OCI-LY3 (cell line): ENCODE measurements around the gene SERPINB1.

Experiments used
- H2AFZ ChIP-seq: fragments of 200-600, 300-600 bp; shearing (Covaris generic); 2 replicates; pipeline ENCODE4 v1.6.0; 2014; ENCODE audit warnings: antibody characterized with exemption, low read depth, low read length
- H3K27ac ChIP-seq: fragments of 200-600, 300-600 bp; sonication (generic); 2 replicates; pipeline ENCODE4 v1.5.1; 2014; ENCODE audit warnings: mild to moderate bottlenecking, low read length, moderate library complexity, mixed read lengths
- H3K27me3 ChIP-seq: fragments of 200-600, 300-600 bp; sonication (generic); 2 replicates; pipeline ENCODE4 v1.6.1; 2014; ENCODE audit warnings: low read depth, low read length, mixed read lengths
- H3K36me3 ChIP-seq: fragments of 200-600, 300-600 bp; sonication (generic); replicated peaks from 2 replicates; pipeline ENCODE3; 2014; ENCODE audit warnings: low read depth, low read length, mixed read lengths
- H3K4me1 ChIP-seq: fragments of 300-600, 200-600 bp; sonication (generic); 2 replicates; pipeline ENCODE4 v1.6.1; 2014; ENCODE audit warnings: low read length, mixed read lengths
- H3K4me2 ChIP-seq: fragments of 200-600, 300-600 bp; sonication (generic); 2 replicates; pipeline ENCODE4 v1.6.1; 2014; ENCODE audit warnings: low read length, mixed read lengths
- H3K4me3 ChIP-seq: fragments of 300-600, 200-600 bp; sonication (generic); 2 replicates; pipeline ENCODE4 v1.5.1; 2014; ENCODE audit warnings: antibody characterized with exemption, mild to moderate bottlenecking, low read length, moderate library complexity
- H3K79me2 ChIP-seq: fragments of 300-600, 200-600 bp; shearing (Covaris generic); 2 replicates; pipeline ENCODE4 v1.6.1; 2014; ENCODE audit warnings: mild to moderate bottlenecking, low read length, mixed read lengths
- H3K9ac ChIP-seq: fragments of 300-600, 200-600 bp; shearing (Covaris generic); 2 replicates; pipeline ENCODE4 v1.6.0; 2014; ENCODE audit warnings: mild to moderate bottlenecking, low read length, moderate library complexity
- H3K9me3 ChIP-seq: fragments of 200-600, 300-600 bp; shearing (Covaris generic); 2 replicates; pipeline ENCODE4 v1.6.1; 2014; ENCODE audit warnings: low read length, mixed read lengths; ENCODE audit not compliant: insufficient read depth
- H4K20me1 ChIP-seq: fragments of 200-600, 300-600 bp; sonication (generic); 2 replicates; pipeline ENCODE4 v1.6.1; 2016; ENCODE audit warnings: low read length, mixed read lengths; ENCODE audit not compliant: insufficient read depth
- EZH2phosphoT487 ChIP-seq: fragments of 200-600 bp; shearing (Covaris generic); IDR thresholded peaks from 2 replicates; pipeline ENCODE4 v1.6.1; 2018; ENCODE audit warnings: antibody characterized with exemption, mixed run types, low read depth
- TF ChIP-seq, protein P1 (sequence below): fragments of 200-600, 300-600 bp; sonication (generic); IDR thresholded peaks from 2 replicates; pipeline ENCODE4 v1.5.1; 2014; ENCODE audit warnings: antibody characterized with exemption, low read length, low read depth

SERPINB1 gene

DNA sequence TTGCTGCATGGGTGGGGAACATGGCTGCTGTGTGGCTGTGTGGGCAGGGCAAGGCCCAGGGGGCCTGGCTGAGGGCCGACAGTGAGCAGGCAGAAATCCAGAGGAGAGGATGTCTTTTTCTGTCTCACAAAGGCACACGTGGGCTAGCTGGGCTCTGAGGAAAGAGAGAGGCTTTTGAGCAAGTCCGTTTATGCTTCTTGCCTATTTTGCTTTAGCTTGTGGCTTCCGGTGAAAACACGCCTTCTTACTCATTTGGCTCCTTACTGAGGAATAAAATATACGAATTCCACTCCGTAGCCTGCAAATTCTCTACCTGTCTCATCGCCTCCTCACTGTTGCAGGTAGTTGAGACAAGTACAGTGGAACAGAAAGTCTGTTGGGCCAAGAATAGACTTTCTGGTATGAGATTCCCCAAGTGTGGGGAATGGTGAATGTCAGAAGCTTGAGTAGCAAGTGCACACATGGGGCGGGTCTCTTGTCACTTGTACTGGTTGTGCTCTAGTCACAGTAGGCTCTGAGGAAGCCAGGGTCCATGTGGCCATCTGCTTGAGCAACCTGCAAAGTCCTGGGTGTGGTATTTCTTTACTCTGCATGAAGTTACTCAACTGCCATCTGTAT, 48.0 kb downstream of the SERPINB1 start:
- H3K9me3 ChIP-seq, result no peaks in the 10 kb centered on the region
- no peak overlapping the region for H3K27ac ChIP-seq
- TF ChIP-seq, protein P1, sequence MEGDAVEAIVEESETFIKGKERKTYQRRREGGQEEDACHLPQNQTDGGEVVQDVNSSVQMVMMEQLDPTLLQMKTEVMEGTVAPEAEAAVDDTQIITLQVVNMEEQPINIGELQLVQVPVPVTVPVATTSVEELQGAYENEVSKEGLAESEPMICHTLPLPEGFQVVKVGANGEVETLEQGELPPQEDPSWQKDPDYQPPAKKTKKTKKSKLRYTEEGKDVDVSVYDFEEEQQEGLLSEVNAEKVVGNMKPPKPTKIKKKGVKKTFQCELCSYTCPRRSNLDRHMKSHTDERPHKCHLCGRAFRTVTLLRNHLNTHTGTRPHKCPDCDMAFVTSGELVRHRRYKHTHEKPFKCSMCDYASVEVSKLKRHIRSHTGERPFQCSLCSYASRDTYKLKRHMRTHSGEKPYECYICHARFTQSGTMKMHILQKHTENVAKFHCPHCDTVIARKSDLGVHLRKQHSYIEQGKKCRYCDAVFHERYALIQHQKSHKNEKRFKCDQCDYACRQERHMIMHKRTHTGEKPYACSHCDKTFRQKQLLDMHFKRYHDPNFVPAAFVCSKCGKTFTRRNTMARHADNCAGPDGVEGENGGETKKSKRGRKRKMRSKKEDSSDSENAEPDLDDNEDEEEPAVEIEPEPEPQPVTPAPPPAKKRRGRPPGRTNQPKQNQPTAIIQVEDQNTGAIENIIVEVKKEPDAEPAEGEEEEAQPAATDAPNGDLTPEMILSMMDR, result no peak
- no peak for TF ChIP-seq EZH2phosphoT487
- no peaks in the 10 kb centered on the region for H3K4me1 ChIP-seq
- no peaks in the 10 kb centered on the region for H3K27me3 ChIP-seq
- H3K36me3 ChIP-seq, result no peaks in the 10 kb centered on the region
- H4K20me1 ChIP-seq, result no peaks in the 10 kb centered on the region
- no peak overlapping the region for H3K4me3 ChIP-seq
- H3K9ac ChIP-seq, result no peak overlapping the region
- H3K4me2 ChIP-seq, result no peak overlapping the region
- H3K79me2 ChIP-seq, result no peaks in the 10 kb centered on the region
- H2AFZ ChIP-seq, result no peak overlapping the region

DNA sequence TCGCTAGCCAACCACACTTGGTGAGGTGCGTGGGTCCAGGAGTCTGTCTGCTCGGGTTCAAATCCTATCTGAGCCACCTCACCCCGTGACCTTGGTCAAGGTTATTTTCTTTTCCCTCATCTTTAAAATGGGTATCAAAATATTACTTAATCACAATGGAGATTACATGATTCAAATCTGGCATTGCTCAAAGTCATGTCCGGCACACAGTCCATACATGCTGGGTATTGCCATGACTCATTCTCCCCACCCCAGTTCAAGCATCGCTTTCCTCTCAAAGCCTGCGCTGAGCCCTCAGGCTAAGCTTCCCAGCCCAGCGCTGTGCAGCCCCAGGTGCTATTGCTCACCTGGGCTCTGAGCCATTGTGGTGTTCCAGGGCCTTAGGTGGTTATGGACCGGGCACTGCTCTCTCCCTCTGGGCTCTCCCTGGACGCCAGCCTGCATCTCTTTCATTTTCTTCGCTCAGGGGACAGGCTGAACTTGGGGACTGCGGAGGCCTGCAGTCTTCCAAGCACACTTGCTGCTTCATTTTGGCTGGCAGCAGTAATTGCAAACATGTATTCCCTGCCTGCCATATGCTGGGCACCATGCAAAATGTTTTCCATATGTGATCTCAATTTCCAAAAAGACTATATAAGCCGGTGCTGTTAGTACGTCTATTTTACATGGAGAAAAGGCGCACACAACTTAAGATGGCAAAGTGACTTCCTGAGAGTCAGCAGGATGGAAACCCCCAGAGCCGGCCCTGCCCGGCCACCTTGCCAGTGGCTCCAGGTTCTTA, 49.1 kb downstream of the SERPINB1 start:
- no peak overlapping the region for H3K4me2 ChIP-seq
- no peak overlapping the region for H3K27ac ChIP-seq
- H3K27me3 ChIP-seq, result no peaks in the 10 kb centered on the region
- H3K79me2 ChIP-seq, result no peaks in the 10 kb centered on the region
- TF ChIP-seq EZH2phosphoT487, result no peak
- TF ChIP-seq, protein P1, result no peak
- no peaks in the 10 kb centered on the region for H3K4me1 ChIP-seq
- H4K20me1 ChIP-seq, result no peaks in the 10 kb centered on the region
- H3K9me3 ChIP-seq, result no peaks in the 10 kb centered on the region
- H3K4me3 ChIP-seq, result no peak overlapping the region
- no peak overlapping the region for H2AFZ ChIP-seq
- H3K9ac ChIP-seq, result no peak overlapping the region
- H3K36me3 ChIP-seq, result peaks cover 3% of the 10 kb centered on the region

DNA sequence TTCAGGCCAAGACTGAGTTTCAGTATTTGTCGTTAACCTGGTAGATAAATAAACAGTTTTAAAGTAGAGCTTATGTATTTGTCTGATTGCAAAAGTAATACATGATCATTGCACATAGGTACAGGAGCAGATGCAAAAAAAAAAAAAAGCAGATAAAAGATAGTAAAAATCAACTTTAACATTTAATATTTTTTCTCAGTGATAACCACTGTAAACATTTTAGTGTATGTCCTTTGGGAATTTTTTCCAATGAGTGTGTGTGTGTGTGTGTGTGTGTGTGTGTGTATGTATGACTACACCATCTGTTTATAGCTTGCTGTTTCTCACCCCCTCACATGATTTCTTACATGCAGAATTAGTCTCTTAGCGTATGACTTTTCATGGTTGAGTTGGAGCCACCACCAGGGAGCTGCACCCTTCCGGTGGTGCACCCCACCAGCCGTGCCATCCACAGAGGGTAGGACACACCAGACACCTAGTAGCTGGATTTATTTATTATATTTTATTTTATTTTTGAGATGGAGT, 50.2 kb downstream of the SERPINB1 start:
- H4K20me1 ChIP-seq, result no peaks in the 10 kb centered on the region
- H3K27ac ChIP-seq, result no peak overlapping the region
- peaks cover 3% of the 10 kb centered on the region for H3K36me3 ChIP-seq
- H3K4me3 ChIP-seq, result no peak overlapping the region
- no peaks in the 10 kb centered on the region for H3K9me3 ChIP-seq
- H3K4me1 ChIP-seq, result no peaks in the 10 kb centered on the region
- no peaks in the 10 kb centered on the region for H3K27me3 ChIP-seq
- H3K9ac ChIP-seq, result no peak overlapping the region
- H2AFZ ChIP-seq, result no peak overlapping the region
- no peak for TF ChIP-seq EZH2phosphoT487
- TF ChIP-seq, protein P1, result no peak
- H3K79me2 ChIP-seq, result no peaks in the 10 kb centered on the region
- no peak overlapping the region for H3K4me2 ChIP-seq
